ENCODE results near the gene TSFM.
A peak's percentile ranks its signal among the peaks of the same experiment; 100 is the strongest.

- TF ChIP-seq, protein P1, sequence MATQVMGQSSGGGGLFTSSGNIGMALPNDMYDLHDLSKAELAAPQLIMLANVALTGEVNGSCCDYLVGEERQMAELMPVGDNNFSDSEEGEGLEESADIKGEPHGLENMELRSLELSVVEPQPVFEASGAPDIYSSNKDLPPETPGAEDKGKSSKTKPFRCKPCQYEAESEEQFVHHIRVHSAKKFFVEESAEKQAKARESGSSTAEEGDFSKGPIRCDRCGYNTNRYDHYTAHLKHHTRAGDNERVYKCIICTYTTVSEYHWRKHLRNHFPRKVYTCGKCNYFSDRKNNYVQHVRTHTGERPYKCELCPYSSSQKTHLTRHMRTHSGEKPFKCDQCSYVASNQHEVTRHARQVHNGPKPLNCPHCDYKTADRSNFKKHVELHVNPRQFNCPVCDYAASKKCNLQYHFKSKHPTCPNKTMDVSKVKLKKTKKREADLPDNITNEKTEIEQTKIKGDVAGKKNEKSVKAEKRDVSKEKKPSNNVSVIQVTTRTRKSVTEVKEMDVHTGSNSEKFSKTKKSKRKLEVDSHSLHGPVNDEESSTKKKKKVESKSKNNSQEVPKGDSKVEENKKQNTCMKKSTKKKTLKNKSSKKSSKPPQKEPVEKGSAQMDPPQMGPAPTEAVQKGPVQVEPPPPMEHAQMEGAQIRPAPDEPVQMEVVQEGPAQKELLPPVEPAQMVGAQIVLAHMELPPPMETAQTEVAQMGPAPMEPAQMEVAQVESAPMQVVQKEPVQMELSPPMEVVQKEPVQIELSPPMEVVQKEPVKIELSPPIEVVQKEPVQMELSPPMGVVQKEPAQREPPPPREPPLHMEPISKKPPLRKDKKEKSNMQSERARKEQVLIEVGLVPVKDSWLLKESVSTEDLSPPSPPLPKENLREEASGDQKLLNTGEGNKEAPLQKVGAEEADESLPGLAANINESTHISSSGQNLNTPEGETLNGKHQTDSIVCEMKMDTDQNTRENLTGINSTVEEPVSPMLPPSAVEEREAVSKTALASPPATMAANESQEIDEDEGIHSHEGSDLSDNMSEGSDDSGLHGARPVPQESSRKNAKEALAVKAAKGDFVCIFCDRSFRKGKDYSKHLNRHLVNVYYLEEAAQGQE (IDR thresholded peaks at IDR 0.05): peak; percentile 66
- TF ChIP-seq MAX (IDR thresholded peaks at IDR 0.05) (peak; percentile 92), HNF4G (IDR thresholded peaks at IDR 0.05) (no peak), RAD21 (IDR thresholded peaks at IDR 0.05) (no peak), JUND (IDR thresholded peaks at IDR 0.05) (no peak), CTCF (IDR thresholded peaks at IDR 0.05; ENCODE audit: low read depth, low read length, missing input control) (no peak), TAF1 (conservative IDR thresholded peaks at IDR 0.05) (peak; percentile 17), YY1 (IDR thresholded peaks at IDR 0.05) (peak; percentile 53), ZBTB33 (IDR thresholded peaks at IDR 0.05) (no peak)
Measured at GRCh38 chr12:57751788-57752667, 30.6 kb upstream of the TSFM start, which contains the start of gene CDK4.

All from liver (tissue), 3 donors.